Activated T-helper 2 cell treated with anti-CD3 and anti-CD28 coated beads, Interferon-gamma antibody, Interleukin-2, Interleukin-4, amounts not matched to agents 10 μg/mL and 5 μg/mL and 100 μg/mL, durations not matched to agents 14 hours and 24 hours and 36 hours (primary cell): ENCODE results near the gene ZNF43. TPM values are rescaled to one million over a fixed set of nuclear protein-coding genes. Genes with fewer than 3 reads are reported as not detected.
"Not testable (repeated sequence)": the region's sequence is repeated elsewhere in the genome, so short reads cannot be mapped to it uniquely, and the experiment has no call there.

ENCODE experiments used
- DNase-seq: peaks from one replicate; pipeline ENCODE4 v3.0.0; 2021; ENCODE audit warnings: low spot score
- H3K27ac Mint-ChIP-seq: one replicate; pipeline ENCODE4 v1.8.0; 2021; ENCODE audit warnings: mixed read lengths
- H3K27me3 Mint-ChIP-seq: one replicate; pipeline ENCODE4 v1.8.0; 2021; ENCODE audit warnings: low read depth, mixed read lengths
- H3K36me3 Mint-ChIP-seq: one replicate; pipeline ENCODE4 v1.8.0; 2021; ENCODE audit warnings: low read depth, mixed read lengths
- H3K4me1 Mint-ChIP-seq: one replicate; pipeline ENCODE4 v1.8.0; 2021; ENCODE audit warnings: low read depth, mixed read lengths
- H3K4me3 Mint-ChIP-seq: one replicate; pipeline ENCODE4 v1.8.0; 2021; ENCODE audit warnings: low read depth, mild to moderate bottlenecking, moderate library complexity, mixed read lengths
- H3K9me3 Mint-ChIP-seq: one replicate; pipeline ENCODE4 v1.8.0; 2021; ENCODE audit warnings: mixed read lengths
- intact Hi-C: fragments of 100-400 bp; cut with micrococcal nuclease; formaldehyde crosslinking; loops from one replicate; pipeline ENCODE4 v1.15.1; 2023
- total RNA-seq: library from RNA; stranded (reverse); gene quantifications from 2 replicates; pipeline ENCODE4 v1.2.3, GENCODE V29; 2022

ZNF43 gene
- total RNA-seq, 1 donor from 2014 or later: 33.5 TPM

- Mint-ChIP-seq H3K9me3 (peaks cover 33% of the 10 kb centered on the region), H3K36me3 (peaks cover 93% of the 10 kb centered on the region), H3K4me3 (no peak overlapping the region), H3K4me1 (peaks cover 4% of the 10 kb centered on the region), H3K27me3 (no peaks in the 10 kb centered on the region), H3K27ac (no peak overlapping the region)
- intact Hi-C loops: no loop called here
- no peak for DNase-seq
Observed at GRCh38 chr19:21843081-21843480, 7.1 kb upstream of the ZNF43 start.

DNA sequence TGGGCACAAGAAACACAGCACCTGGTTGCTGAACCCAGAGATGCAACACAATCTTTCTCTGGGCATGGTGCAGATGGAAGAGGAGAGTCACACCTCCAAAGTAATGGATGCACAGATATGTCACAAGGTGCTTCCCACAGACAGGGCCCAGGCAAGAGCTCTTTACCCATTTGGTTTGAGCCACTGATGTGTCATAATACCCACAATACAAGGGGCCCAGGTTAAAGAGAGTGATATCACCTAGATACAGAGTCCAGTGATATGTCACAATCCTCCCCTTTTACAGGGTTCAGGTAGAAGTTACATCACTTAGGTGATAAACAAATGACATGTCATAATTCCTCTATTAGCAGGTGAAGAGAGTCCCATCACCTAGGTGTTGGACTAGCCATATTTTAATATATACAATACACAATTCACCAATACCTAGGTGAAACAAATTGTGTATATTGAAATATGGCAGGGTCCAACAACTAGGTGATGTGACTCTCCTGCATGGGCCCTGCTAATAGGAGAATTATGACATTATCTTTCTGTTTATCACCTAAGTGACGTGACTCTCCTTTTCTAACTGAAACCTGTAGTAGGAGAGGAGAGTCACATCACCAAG, 5.6 kb upstream of the ZNF43 start:
- no peak overlapping the region for H3K4me3 Mint-ChIP-seq
- peaks cover 32% of the 10 kb centered on the region for H3K9me3 Mint-ChIP-seq
- DNase-seq: no peak
- peaks cover 87% of the 10 kb centered on the region for H3K36me3 Mint-ChIP-seq
- intact Hi-C loops: no loop called here
- H3K27ac Mint-ChIP-seq: no peak overlapping the region
- H3K27me3 Mint-ChIP-seq: no peaks in the 10 kb centered on the region
- peaks cover 8% of the 10 kb centered on the region for H3K4me1 Mint-ChIP-seq

DNA sequence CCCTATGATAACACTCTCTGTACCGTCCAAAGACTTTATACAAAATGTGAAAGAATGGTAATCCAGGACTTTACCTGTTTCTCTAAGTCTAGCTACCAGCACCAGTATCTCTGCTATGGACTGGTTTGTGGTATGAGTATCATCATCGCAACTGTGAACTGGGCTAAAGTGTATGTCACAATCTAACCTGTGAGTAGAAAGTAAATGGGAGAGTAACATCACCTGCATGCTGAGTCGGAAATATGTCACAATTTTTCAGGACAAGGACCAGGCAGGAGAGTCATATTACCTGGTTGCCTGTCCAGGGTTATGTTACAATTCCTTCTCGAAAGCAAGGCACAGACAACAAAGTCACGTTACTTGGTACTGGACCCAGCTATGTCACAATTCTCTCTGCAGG, 5.1 kb upstream of the ZNF43 start:
- Mint-ChIP-seq H3K4me1 (peaks cover 10% of the 10 kb centered on the region), H3K9me3 (peaks cover 27% of the 10 kb centered on the region), H3K27ac (no peak overlapping the region), H3K27me3 (no peaks in the 10 kb centered on the region), H3K4me3 (no peak overlapping the region), H3K36me3 (peaks cover 83% of the 10 kb centered on the region)
- DNase-seq: no peak
- intact Hi-C loops: no loop called here

GRCh38 chr19:21839976-21840375, 4.0 kb upstream of the ZNF43 start:
- peaks cover 21% of the 10 kb centered on the region for H3K9me3 Mint-ChIP-seq
- DNase-seq: no peak
- H3K36me3 Mint-ChIP-seq: peaks cover 79% of the 10 kb centered on the region
- intact Hi-C loops: loop anchor here (5.0 to 10.0 kb wide), 3 partner anchors 73 to 515 kb away; partner anchors contain the start of genes ZNF100, ZNF429 and ZNF708
- H3K27me3 Mint-ChIP-seq: no peaks in the 10 kb centered on the region
- no peak overlapping the region for H3K27ac Mint-ChIP-seq
- peaks cover 12% of the 10 kb centered on the region for H3K4me1 Mint-ChIP-seq
- H3K4me3 Mint-ChIP-seq: no peak overlapping the region

DNA sequence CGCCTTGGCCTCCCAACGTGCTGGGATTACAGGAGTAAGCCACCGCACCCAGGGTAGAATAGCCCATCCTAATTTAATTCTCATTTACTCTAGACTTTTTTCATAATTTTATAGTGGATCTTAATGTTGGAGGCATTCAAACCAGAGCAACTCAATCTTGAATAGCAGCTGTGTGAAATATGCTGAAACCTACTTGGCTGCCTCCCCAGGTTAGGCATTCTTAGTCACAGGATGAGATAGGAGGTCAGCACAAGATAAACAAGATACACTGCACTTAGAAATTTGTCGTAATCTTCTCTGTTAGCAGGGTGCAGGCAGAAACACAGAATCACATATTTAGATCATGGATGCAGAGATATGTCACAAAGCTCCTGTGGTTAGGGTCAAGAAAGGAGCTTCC, 2.7 kb upstream of the ZNF43 start:
- Mint-ChIP-seq H3K4me1 (peaks cover 12% of the 10 kb centered on the region), H3K27ac (no peak overlapping the region), H3K36me3 (peaks cover 78% of the 10 kb centered on the region), H3K27me3 (no peaks in the 10 kb centered on the region), H3K9me3 (peaks cover 22% of the 10 kb centered on the region), H3K4me3 (no peak overlapping the region)
- intact Hi-C loops: loop anchor here (5.0 to 10.0 kb wide), 3 partner anchors 71 to 514 kb away; partner anchors contain the start of genes ZNF100, ZNF429 and ZNF708
- no peak for DNase-seq

GRCh38 chr19:21835429-21835809, 563 bp downstream of the ZNF43 start:
- Mint-ChIP-seq H3K27ac (peak overlapping the region; percentile 98), H3K4me3 (peak overlapping the region; percentile 94), H3K27me3 (no peaks in the 10 kb centered on the region), H3K9me3 (peaks cover 35% of the 10 kb centered on the region), H3K4me1 (peaks cover 10% of the 10 kb centered on the region), H3K36me3 (peaks cover 75% of the 10 kb centered on the region)
- no peak for DNase-seq
- intact Hi-C loops: loop anchor here (5.0 to 10.0 kb wide), 3 partner anchors 68 to 511 kb away; partner anchors contain the start of genes ZNF100, ZNF429 and ZNF708

GRCh38 chr19:21833733-21834132, 2.2 kb downstream of the ZNF43 start:
- peaks cover 70% of the 10 kb centered on the region for H3K36me3 Mint-ChIP-seq
- H3K4me3 Mint-ChIP-seq: peak overlapping the region; percentile 35
- intact Hi-C loops: loop anchor here (10.0 kb wide), 1 partner anchor 509 kb away; the partner anchor contains the start of gene ZNF708
- DNase-seq: no peak
- H3K4me1 Mint-ChIP-seq: peaks cover 10% of the 10 kb centered on the region
- H3K27me3 Mint-ChIP-seq: no peaks in the 10 kb centered on the region
- H3K27ac Mint-ChIP-seq: no peak overlapping the region
- peaks cover 45% of the 10 kb centered on the region for H3K9me3 Mint-ChIP-seq

DNA sequence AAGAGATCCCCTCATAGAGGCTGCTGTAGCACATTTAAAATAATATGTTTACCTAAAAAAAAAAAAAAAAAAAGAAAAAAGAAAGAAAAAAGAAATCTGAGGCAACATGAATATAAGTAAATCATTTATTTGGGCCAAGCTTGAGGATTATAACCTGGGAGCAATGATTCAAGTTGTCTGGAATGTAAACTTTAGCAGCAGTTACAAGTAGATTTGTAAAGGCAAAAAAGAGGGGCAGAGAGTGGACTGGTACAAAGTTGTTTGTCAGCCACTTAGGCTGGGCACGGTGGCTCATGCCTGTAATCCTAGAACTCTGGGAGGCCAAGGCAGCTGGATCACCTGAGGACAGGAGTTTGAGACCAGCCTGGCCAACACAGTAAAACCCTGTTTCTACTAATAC, 11.3 kb downstream of the ZNF43 start:
- Mint-ChIP-seq H3K4me3 (no peak overlapping the region), H3K27ac (no peak overlapping the region)

GRCh38 chr19:21823224-21823623, 12.8 kb downstream of the ZNF43 start:
- Mint-ChIP-seq H3K9me3 (peaks cover 59% of the 10 kb centered on the region), H3K36me3 (peaks cover 78% of the 10 kb centered on the region), H3K4me1 (no peaks in the 10 kb centered on the region), H3K27me3 (no peaks in the 10 kb centered on the region), H3K27ac (no peak overlapping the region), H3K4me3 (no peak overlapping the region)
- DNase-seq: no peak
- intact Hi-C loops: no loop called here

More for the DNA sequence above, 11.3 kb downstream of the ZNF43 start:
- intact Hi-C loops: no loop called here
- Mint-ChIP-seq H3K4me1 (no peaks in the 10 kb centered on the region), H3K9me3 (peaks cover 51% of the 10 kb centered on the region), H3K36me3 (peaks cover 72% of the 10 kb centered on the region), H3K27me3 (no peaks in the 10 kb centered on the region)
- DNase-seq: no peak

GRCh38 chr19:21812448-21812847, 23.5 kb downstream of the ZNF43 start:
- H3K4me1 Mint-ChIP-seq: no peaks in the 10 kb centered on the region
- H3K4me3 Mint-ChIP-seq: no peak overlapping the region
- no peak overlapping the region for H3K27ac Mint-ChIP-seq
- no peak for DNase-seq
- peaks cover 69% of the 10 kb centered on the region for H3K9me3 Mint-ChIP-seq
- intact Hi-C loops: no loop called here
- H3K27me3 Mint-ChIP-seq: no peaks in the 10 kb centered on the region
- H3K36me3 Mint-ChIP-seq: peaks cover 95% of the 10 kb centered on the region

- H3K9me3 Mint-ChIP-seq: peaks cover 72% of the 10 kb centered on the region
- H3K27me3 Mint-ChIP-seq, H3K4me3 Mint-ChIP-seq, H3K4me1 Mint-ChIP-seq, intact Hi-C loops, DNase-seq, H3K27ac Mint-ChIP-seq: not testable (repeated sequence)
- peaks cover 59% of the 10 kb centered on the region for H3K36me3 Mint-ChIP-seq
Observed at GRCh38 chr19:21808400-21809000, 27.5 kb downstream of the ZNF43 start.

DNA sequence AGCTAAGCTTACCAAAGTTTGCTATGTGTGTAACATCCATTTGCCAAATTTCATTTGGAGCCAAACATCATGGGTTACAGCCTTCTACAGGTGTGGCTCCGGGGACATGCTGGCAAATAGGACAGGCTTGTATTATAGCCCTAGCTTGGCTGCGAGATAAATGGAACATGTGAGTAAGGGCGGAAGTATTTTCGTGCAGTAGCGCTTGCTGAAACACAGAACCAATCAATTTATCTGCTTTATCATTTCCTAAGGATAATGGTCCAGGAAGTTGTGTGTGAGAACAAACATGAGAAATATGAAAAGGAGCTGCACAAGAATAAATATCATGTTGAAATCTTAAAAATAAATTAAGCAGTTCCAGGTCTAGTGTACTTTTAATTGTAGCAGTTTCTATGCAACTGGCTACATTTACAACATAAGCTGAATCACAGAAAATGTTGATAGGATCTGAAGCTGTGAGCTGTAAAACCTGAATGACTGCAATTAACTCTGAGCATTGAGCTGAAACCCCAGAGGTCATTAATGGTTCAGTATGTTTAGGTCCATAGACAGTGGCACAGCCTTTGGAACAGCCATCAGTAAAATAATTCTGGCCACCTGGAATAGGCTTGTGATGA, 46.4 kb downstream of the ZNF43 start:
- Mint-ChIP-seq H3K9me3 (peaks cover 74% of the 10 kb centered on the region), H3K4me3 (no peak overlapping the region), H3K4me1 (no peaks in the 10 kb centered on the region), H3K27me3 (no peaks in the 10 kb centered on the region), H3K36me3 (no peaks in the 10 kb centered on the region), H3K27ac (no peak overlapping the region)
- intact Hi-C loops: no loop called here
- DNase-seq: no peak

DNA sequence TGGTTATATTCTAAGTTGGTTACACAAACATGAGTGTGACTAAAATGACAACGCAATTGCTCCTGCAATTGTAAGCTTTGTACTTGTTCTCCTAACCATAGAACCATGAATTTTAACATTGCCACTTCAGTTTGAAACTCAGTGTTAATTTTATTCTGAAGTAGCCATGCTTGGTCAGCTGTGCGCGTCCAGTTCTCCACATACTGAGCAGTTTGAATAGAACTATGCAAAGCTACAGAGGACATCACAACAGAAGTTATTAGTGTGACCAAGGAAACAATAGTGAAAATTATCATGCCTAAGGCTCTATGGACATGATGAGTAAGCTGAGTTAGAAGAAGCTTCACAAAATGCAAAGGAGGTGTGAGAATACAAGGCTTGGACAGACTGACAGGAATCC, 49.0 kb downstream of the ZNF43 start:
- no peak for DNase-seq
- Mint-ChIP-seq H3K9me3 (peaks cover 70% of the 10 kb centered on the region), H3K36me3 (no peaks in the 10 kb centered on the region), H3K4me3 (no peak overlapping the region), H3K27ac (no peak overlapping the region), H3K27me3 (no peaks in the 10 kb centered on the region), H3K4me1 (no peaks in the 10 kb centered on the region)
- intact Hi-C loops: no loop called here
